WERI-Rb-1 (cell line): ENCODE measurements around the gene TCF12.

ENCODE experiments used
- DNase-seq: peaks from one replicate; pipeline ENCODE4 v3.0.0-alpha.2; 2020
- H3K27ac ChIP-seq: fragments of 250-450 bp; sonication (Bioruptor Pico); 2 replicates; pipeline ENCODE4 v1.5.1; 2020; ENCODE audit warnings: mild to moderate bottlenecking, moderate library complexity
- H3K27me3 ChIP-seq: fragments of 250-450 bp; sonication (Bioruptor Pico); 2 replicates; pipeline ENCODE4 v1.5.1; 2021; ENCODE audit warnings: mild to moderate bottlenecking, low read depth, moderate library complexity; ENCODE audit not compliant: insufficient read depth, severe bottlenecking
- H3K36me3 ChIP-seq: fragments of 250-450 bp; sonication (Bioruptor Pico); 2 replicates; pipeline ENCODE4 v1.5.1; 2020; ENCODE audit warnings: mild to moderate bottlenecking, moderate library complexity
- H3K4me3 ChIP-seq: 2 replicates; pipeline ENCODE4 v1.5.1; 2011; ENCODE audit warnings: low read depth, mild to moderate bottlenecking, control low read depth, low read length
- H3K9me3 ChIP-seq: fragments of 250-450 bp; sonication (Bioruptor Pico); 2 replicates; pipeline ENCODE4 v1.5.1; 2021; ENCODE audit warnings: mild to moderate bottlenecking, moderate library complexity; ENCODE audit not compliant: severe bottlenecking
- TF ChIP-seq, protein P1 (sequence below): IDR thresholded peaks from 2 replicates; pipeline ENCODE4 v1.5.1; 2011; ENCODE audit warnings: low read depth, mild to moderate bottlenecking, control low read depth, inconsistent platforms, low read length

TCF12 gene

GRCh38 chr15:57033715-57034439, 115.4 kb downstream of the TCF12 start:
- TF ChIP-seq, protein P1, sequence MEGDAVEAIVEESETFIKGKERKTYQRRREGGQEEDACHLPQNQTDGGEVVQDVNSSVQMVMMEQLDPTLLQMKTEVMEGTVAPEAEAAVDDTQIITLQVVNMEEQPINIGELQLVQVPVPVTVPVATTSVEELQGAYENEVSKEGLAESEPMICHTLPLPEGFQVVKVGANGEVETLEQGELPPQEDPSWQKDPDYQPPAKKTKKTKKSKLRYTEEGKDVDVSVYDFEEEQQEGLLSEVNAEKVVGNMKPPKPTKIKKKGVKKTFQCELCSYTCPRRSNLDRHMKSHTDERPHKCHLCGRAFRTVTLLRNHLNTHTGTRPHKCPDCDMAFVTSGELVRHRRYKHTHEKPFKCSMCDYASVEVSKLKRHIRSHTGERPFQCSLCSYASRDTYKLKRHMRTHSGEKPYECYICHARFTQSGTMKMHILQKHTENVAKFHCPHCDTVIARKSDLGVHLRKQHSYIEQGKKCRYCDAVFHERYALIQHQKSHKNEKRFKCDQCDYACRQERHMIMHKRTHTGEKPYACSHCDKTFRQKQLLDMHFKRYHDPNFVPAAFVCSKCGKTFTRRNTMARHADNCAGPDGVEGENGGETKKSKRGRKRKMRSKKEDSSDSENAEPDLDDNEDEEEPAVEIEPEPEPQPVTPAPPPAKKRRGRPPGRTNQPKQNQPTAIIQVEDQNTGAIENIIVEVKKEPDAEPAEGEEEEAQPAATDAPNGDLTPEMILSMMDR, result no peak
- H3K27ac ChIP-seq, result no peak overlapping the region
- H3K36me3 ChIP-seq, result no peaks in the 10 kb centered on the region

DNA sequence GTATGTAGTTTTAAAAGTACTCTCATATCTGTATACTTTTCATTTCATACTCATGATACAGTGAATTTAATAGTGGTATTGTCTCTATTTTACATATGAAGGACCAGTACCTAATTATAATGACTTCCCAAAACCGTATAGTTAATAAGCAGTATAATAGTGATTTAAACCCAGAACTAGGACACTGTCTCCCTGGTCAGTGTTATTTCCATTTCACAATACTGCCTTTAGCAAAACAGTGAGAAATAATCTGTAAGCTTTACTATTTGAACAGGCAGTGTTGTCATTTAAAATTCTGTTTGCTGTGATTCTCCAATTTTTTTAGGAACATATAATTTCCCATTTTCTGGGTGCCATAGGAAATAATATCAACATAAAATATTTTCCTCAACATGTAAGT, 116.2 kb downstream of the TCF12 start:
- Histone ChIP-seq H3K27ac (no peak overlapping the region), H3K27me3 (no peaks in the 10 kb centered on the region), H3K9me3 (no peaks in the 10 kb centered on the region), H3K4me3 (no peak overlapping the region), H3K36me3 (no peaks in the 10 kb centered on the region)
- no peak for DNase-seq
- TF ChIP-seq, protein P1, result no peak

More at GRCh38 chr15:57033715-57034439, 115.4 kb downstream of the TCF12 start:
- Histone ChIP-seq H3K27me3 (no peaks in the 10 kb centered on the region), H3K9me3 (no peaks in the 10 kb centered on the region), H3K4me3 (no peak overlapping the region)
- DNase-seq, result no peak

- Histone ChIP-seq H3K9me3 (no peaks in the 10 kb centered on the region), H3K27ac (no peak overlapping the region), H3K27me3 (no peaks in the 10 kb centered on the region), H3K36me3 (no peaks in the 10 kb centered on the region), H3K4me3 (no peak overlapping the region)
- no peak for DNase-seq
- TF ChIP-seq, protein P1, result no peak
These were observed 117.2 kb downstream of the TCF12 start for GRCh38 chr15:57035664-57036063.

GRCh38 chr15:57036352-57036751, 117.9 kb downstream of the TCF12 start:
- TF ChIP-seq, protein P1, result no peak
- DNase-seq, result no peak
- no peak overlapping the region for H3K4me3 ChIP-seq
- no peak overlapping the region for H3K27ac ChIP-seq
- no peaks in the 10 kb centered on the region for H3K36me3 ChIP-seq
- H3K9me3 ChIP-seq, result no peaks in the 10 kb centered on the region
- H3K27me3 ChIP-seq, result no peaks in the 10 kb centered on the region

- Histone ChIP-seq H3K9me3 (no peaks in the 10 kb centered on the region), H3K4me3 (no peak overlapping the region), H3K27ac (no peak overlapping the region), H3K36me3 (no peaks in the 10 kb centered on the region), H3K27me3 (no peaks in the 10 kb centered on the region)
- TF ChIP-seq, protein P1, result no peak
- no peak for DNase-seq
These were observed 119.1 kb downstream of the TCF12 start for GRCh38 chr15:57037548-57037947.

GRCh38 chr15:57038040-57038439, 119.6 kb downstream of the TCF12 start:
- Histone ChIP-seq H3K27me3 (no peaks in the 10 kb centered on the region), H3K4me3 (no peak overlapping the region)
- TF ChIP-seq, protein P1, result no peak

More at GRCh38 chr15:57038040-57038439, 119.6 kb downstream of the TCF12 start:
- no peak for DNase-seq
- H3K36me3 ChIP-seq, result no peaks in the 10 kb centered on the region
- H3K9me3 ChIP-seq, result no peaks in the 10 kb centered on the region
- no peak overlapping the region for H3K27ac ChIP-seq
